ENCODE results near the gene PRKCE. TPM values are rescaled to one million over a fixed set of nuclear protein-coding genes. Genes with fewer than 3 reads are reported as not detected.
"Not testable (repeated sequence)": the region's sequence is repeated elsewhere in the genome, so short reads cannot be mapped to it uniquely, and the experiment has no call there.

Gene PRKCE
- total and polyA plus RNA-seq, 3 donors from 2014 or later: 27.4 to 35.8 (median 33.1) TPM

GRCh38 chr2:45712570-45712969 lies 61.1 kb downstream of the PRKCE start:
- Histone ChIP-seq H3K36me3 (ENCODE audit: low read depth, missing control alignments) (no peaks in the 10 kb centered on the region), H3K27me3 (no peaks in the 10 kb centered on the region), H3K4me1 (peaks cover 13% of the 10 kb centered on the region), H3K9me3 (no peaks in the 10 kb centered on the region), H3K27ac (no peak overlapping the region), H3K4me3 (no peak overlapping the region)
- intact Hi-C loops (cut with DNase I; ENCODE audit: low total_unique reads): no loop called here
- DNase-seq: no peak
- TF ChIP-seq CTCF (IDR thresholded peaks at IDR 0.05) (no peak), POLR2A (IDR thresholded peaks at IDR 0.05) (no peak)
- WGBS, 2 donors: 90 to 93% methylated on average over 3 of the region's 3 CpGs

- Histone ChIP-seq H3K4me3 (no peak overlapping the region), H3K27ac (no peak overlapping the region), H3K36me3 (ENCODE audit: low read depth, missing control alignments) (no peaks in the 10 kb centered on the region), H3K27me3 (no peaks in the 10 kb centered on the region), H3K4me1 (peaks cover 8% of the 10 kb centered on the region), H3K9me3 (no peaks in the 10 kb centered on the region)
- 84 to 92% methylated on average over 4 of the region's 4 CpGs for WGBS, 2 donors
- intact Hi-C loops (cut with DNase I; ENCODE audit: low total_unique reads): no loop called here
- TF ChIP-seq POLR2A (IDR thresholded peaks at IDR 0.05): no peak
- no peak for TF ChIP-seq CTCF (IDR thresholded peaks at IDR 0.05)
- DNase-seq: no peak
Measured at GRCh38 chr2:45713136-45713535, 61.7 kb downstream of the PRKCE start.

- Histone ChIP-seq H3K27ac (no peak overlapping the region), H3K9me3 (no peaks in the 10 kb centered on the region), H3K27me3 (no peaks in the 10 kb centered on the region), H3K36me3 (ENCODE audit: low read depth, missing control alignments) (no peaks in the 10 kb centered on the region), H3K4me3 (no peak overlapping the region), H3K4me1 (peaks cover 8% of the 10 kb centered on the region)
- DNase-seq: no peak
- intact Hi-C loops (cut with DNase I; ENCODE audit: low total_unique reads): no loop called here
- TF ChIP-seq POLR2A (IDR thresholded peaks at IDR 0.05) (no peak), CTCF (IDR thresholded peaks at IDR 0.05) (no peak)
Measured at GRCh38 chr2:45713591-45713990, 62.1 kb downstream of the PRKCE start.

- peaks cover under 1% of the 10 kb centered on the region for H3K4me1 ChIP-seq
- no peak overlapping the region for H3K27ac ChIP-seq
- no peaks in the 10 kb centered on the region for H3K27me3 ChIP-seq
- no peak for TF ChIP-seq CTCF (IDR thresholded peaks at IDR 0.05)
- TF ChIP-seq POLR2A (IDR thresholded peaks at IDR 0.05): no peak
- no peaks in the 10 kb centered on the region for H3K36me3 ChIP-seq (ENCODE audit: low read depth, missing control alignments)
- H3K4me3 ChIP-seq: no peak overlapping the region
- WGBS, 2 donors: 74 to 89% methylated on average over 3 of the region's 3 CpGs
- H3K9me3 ChIP-seq: no peaks in the 10 kb centered on the region
- intact Hi-C loops (cut with DNase I; ENCODE audit: low total_unique reads): no loop called here
- no peak for DNase-seq
Measured at GRCh38 chr2:45714679-45715078, 63.2 kb downstream of the PRKCE start.

- 83 to 92% methylated on average over 5 of the region's 5 CpGs for WGBS, 2 donors
- TF ChIP-seq CTCF (IDR thresholded peaks at IDR 0.05) (no peak), POLR2A (IDR thresholded peaks at IDR 0.05) (no peak)
- Histone ChIP-seq H3K4me3 (no peak overlapping the region), H3K4me1 (no peaks in the 10 kb centered on the region), H3K9me3 (no peaks in the 10 kb centered on the region), H3K27me3 (no peaks in the 10 kb centered on the region), H3K27ac (no peak overlapping the region), H3K36me3 (ENCODE audit: low read depth, missing control alignments) (no peaks in the 10 kb centered on the region)
- intact Hi-C loops (cut with DNase I; ENCODE audit: low total_unique reads): no loop called here
- DNase-seq: no peak
Measured at GRCh38 chr2:45715601-45716379, 64.3 kb downstream of the PRKCE start.

- H3K4me1 ChIP-seq; intact Hi-C loops (cut with DNase I; ENCODE audit: low total_unique reads); H3K36me3 ChIP-seq (ENCODE audit: low read depth, missing control alignments); H3K27me3 ChIP-seq; H3K4me3 ChIP-seq; H3K9me3 ChIP-seq; H3K27ac ChIP-seq; DNase-seq: not testable (repeated sequence)
- 92 to 100% methylated on average over 1 of the region's 1 CpG for WGBS, 2 donors
Measured at GRCh38 chr2:45716432-45716831, 65.0 kb downstream of the PRKCE start.
